Upper lobe of left lung (tissue), 6 donors: ENCODE data around the gene ADAMTS17. TPM values are rescaled to one million over a fixed set of nuclear protein-coding genes. Genes with fewer than 3 reads are reported as not detected.

Experiments
- ATAC-seq, 2 donors: fragments of 200-7000 bp; cut with Tn5 transposase; one replicate each; pipeline ENCODE4 v1.9.1; 2022; ENCODE audit warnings: mild to moderate bottlenecking in 2 of 2, moderate library complexity in 2 of 2; ENCODE audit not compliant: low FRiP score in 2 of 2
- DNase-seq, 2 donors: peaks; one replicate each; pipeline ENCODE4 v3.0.0-alpha.2; 2019 to 2020
- H3K27ac ChIP-seq, 4 donors: fragments of 200-600 bp; sonication (generic); one replicate each; pipeline ENCODE4 v1.5.1; 2016 to 2019
- H3K27me3 ChIP-seq, 4 donors: fragments of 200-600 bp; sonication (generic); one replicate each; pipeline ENCODE4 v1.5.1; 2017 to 2019
- H3K36me3 ChIP-seq, 4 donors: fragments of 200-600 bp; sonication (generic); one replicate each; pipeline ENCODE4 v1.5.1; 2016 to 2019
- H3K4me1 ChIP-seq, 4 donors: fragments of 200-600 bp; sonication (generic); one replicate each; pipeline ENCODE4 v1.5.1; 2018 to 2019
- H3K4me3 ChIP-seq, 4 donors: fragments of 200-600 bp; sonication (generic); one replicate each; pipeline ENCODE4 v1.5.1; 2017 to 2019; ENCODE audit warnings: mild to moderate bottlenecking in 2 of 4, moderate library complexity in 1 of 4
- H3K9me3 ChIP-seq, 4 donors: fragments of 200-600 bp; sonication (generic); one replicate each; pipeline ENCODE4 v1.5.1; 2018 to 2019
- EP300 ChIP-seq, 4 donors: sonication (generic); formaldehyde crosslinking; IDR thresholded peaks; one replicate each; pipeline ENCODE4 v1.5.1; 2017; ENCODE audit warnings: antibody characterized with exemption in 4 of 4, control low read depth in 2 of 4
- POLR2A ChIP-seq, 4 donors: fragments of 450-650 bp; IDR thresholded peaks; one replicate each; pipeline ENCODE4 v1.5.1; 2016 to 2017; ENCODE audit warnings: antibody characterized with exemption in 4 of 4, mild to moderate bottlenecking in 2 of 4
- POLR2AphosphoS5 ChIP-seq, 2 donors: sonication (generic); formaldehyde crosslinking; IDR thresholded peaks; one replicate each; pipeline ENCODE4 v1.5.1; 2017; ENCODE audit warnings: antibody characterized with exemption in 2 of 2
- WGBS, 2 donors: methylation state at CpG; one replicate each; pipeline ENCODE4 v1.1.5; 2017 to 2018; 5-methylcytosine and 5-hydroxymethylcytosine counted together
- total RNA-seq, 6 donors: library from RNA; depleted of rRNA in 4 of 6; stranded (reverse); fragments of >200 nt in 4 of 6; gene quantifications; one replicate each; pipeline versions ENCODE4 v1.1.0 to v1.2.1, GENCODE V29; 2016 to 2021
- TF ChIP-seq, protein P1 (sequence below), 6 experiments: fragments of 450-650 bp in 4 of 6; fragments of 200-600 bp in 2 of 6; sonication (generic) in 2 of 6; IDR thresholded peaks; one replicate each; pipeline ENCODE4 v1.5.1; 2016 to 2019; ENCODE audit warnings: antibody characterized with exemption in 6 of 6
- donor health status: DM: no; HTN: no; CAD: no; lungs with moderate emphysema.
- donor health status: DM: no; HTN: yes; CAD: no; lungs with severe emphysema.

ADAMTS17 gene
- total RNA-seq, 6 donors from 2014 or later, result 3.2 to 11.5 (median 5.7) TPM

- Histone ChIP-seq H3K36me3 (no peaks in the 10 kb centered on the region), H3K4me1 (no peaks in the 10 kb centered on the region), H3K27ac (no peak overlapping the region), H3K4me3 (no peak overlapping the region), H3K9me3 (no peaks in the 10 kb centered on the region), H3K27me3 (no peaks in the 10 kb centered on the region)
- DNase-seq (no peak), ATAC-seq (no peak)
- TF ChIP-seq POLR2A (IDR thresholded peaks at IDR 0.05) (no peak), EP300 (IDR thresholded peaks at IDR 0.05) (no peak), POLR2AphosphoS5 (IDR thresholded peaks at IDR 0.05) (no peak)
- TF ChIP-seq, protein P1, sequence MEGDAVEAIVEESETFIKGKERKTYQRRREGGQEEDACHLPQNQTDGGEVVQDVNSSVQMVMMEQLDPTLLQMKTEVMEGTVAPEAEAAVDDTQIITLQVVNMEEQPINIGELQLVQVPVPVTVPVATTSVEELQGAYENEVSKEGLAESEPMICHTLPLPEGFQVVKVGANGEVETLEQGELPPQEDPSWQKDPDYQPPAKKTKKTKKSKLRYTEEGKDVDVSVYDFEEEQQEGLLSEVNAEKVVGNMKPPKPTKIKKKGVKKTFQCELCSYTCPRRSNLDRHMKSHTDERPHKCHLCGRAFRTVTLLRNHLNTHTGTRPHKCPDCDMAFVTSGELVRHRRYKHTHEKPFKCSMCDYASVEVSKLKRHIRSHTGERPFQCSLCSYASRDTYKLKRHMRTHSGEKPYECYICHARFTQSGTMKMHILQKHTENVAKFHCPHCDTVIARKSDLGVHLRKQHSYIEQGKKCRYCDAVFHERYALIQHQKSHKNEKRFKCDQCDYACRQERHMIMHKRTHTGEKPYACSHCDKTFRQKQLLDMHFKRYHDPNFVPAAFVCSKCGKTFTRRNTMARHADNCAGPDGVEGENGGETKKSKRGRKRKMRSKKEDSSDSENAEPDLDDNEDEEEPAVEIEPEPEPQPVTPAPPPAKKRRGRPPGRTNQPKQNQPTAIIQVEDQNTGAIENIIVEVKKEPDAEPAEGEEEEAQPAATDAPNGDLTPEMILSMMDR (IDR thresholded peaks at IDR 0.05), result no peak
- 97 to 98% methylated on average over 11 of the region's 11 CpGs for WGBS, 2 donors
These were observed 368.4 kb downstream of the ADAMTS17 start for GRCh38 chr15:99973351-99973750.

- no peaks in the 10 kb centered on the region for H3K9me3 ChIP-seq
- H3K4me3 ChIP-seq, result no peak overlapping the region
- no peaks in the 10 kb centered on the region for H3K27me3 ChIP-seq
- TF ChIP-seq POLR2A (IDR thresholded peaks at IDR 0.05), result no peak
- 63 to 74% methylated on average over 6 to 9 of the region's 9 CpGs for WGBS, 2 donors
- DNase-seq, result no peak
- no peaks in the 10 kb centered on the region for H3K36me3 ChIP-seq
- no peaks in the 10 kb centered on the region for H3K4me1 ChIP-seq
- ATAC-seq, result no peak
- H3K27ac ChIP-seq, result no peak overlapping the region
These were observed 370.8 kb downstream of the ADAMTS17 start for GRCh38 chr15:99970891-99971430.

DNA sequence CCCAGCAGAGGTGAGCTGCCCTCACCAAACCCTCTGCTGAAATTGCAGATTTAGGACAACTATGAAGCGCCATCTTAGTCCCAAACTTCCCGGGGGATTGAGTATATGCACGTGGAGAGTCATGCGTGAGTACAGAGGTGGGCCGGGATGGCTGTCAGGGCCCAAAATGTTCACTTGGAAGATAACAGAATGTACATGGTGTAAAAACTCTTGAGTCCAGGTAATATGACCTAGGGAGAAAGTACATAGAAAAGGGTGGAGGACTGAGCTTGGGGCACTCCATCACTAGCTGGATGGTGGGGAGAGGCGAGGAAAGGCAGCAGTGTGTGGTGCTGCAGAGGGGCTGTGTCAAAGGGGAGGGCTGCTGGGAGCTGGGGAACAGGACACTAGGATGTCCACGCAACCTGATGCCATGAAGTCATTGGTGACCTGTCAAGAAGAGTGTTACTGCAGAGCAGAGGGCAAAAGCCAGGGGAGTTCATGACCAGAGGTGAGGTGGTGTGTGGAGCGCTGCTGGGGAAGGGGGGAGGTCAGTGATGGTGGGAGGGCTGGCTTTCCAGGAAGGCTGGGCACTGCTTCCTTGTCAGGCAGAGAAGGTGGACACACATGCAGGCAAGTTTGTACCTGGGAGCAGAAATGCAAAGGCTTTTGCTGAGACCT lies 372.4 kb downstream of the ADAMTS17 start:
- TF ChIP-seq, protein P1 (IDR thresholded peaks at IDR 0.05), result no peak
- TF ChIP-seq POLR2AphosphoS5 (IDR thresholded peaks at IDR 0.05), result no peak
- no peak for TF ChIP-seq POLR2A (IDR thresholded peaks at IDR 0.05)
- no peak for TF ChIP-seq EP300 (IDR thresholded peaks at IDR 0.05)
- no peaks in the 10 kb centered on the region for H3K4me1 ChIP-seq
- DNase-seq (no peak), ATAC-seq (no peak)
- H3K27ac ChIP-seq, result no peak overlapping the region
- no peaks in the 10 kb centered on the region for H3K36me3 ChIP-seq
- H3K4me3 ChIP-seq, result no peak overlapping the region
- H3K9me3 ChIP-seq, result no peaks in the 10 kb centered on the region
- 94 to 95% methylated on average over 8 of the region's 8 CpGs for WGBS, 2 donors
- no peaks in the 10 kb centered on the region for H3K27me3 ChIP-seq

GRCh38 chr15:99967841-99968371 lies 373.9 kb downstream of the ADAMTS17 start:
- 79 to 80% methylated on average over 5 to 11 of the region's 11 CpGs for WGBS, 2 donors
- no peaks in the 10 kb centered on the region for H3K27me3 ChIP-seq
- H3K4me1 ChIP-seq, result no peaks in the 10 kb centered on the region
- no peak for TF ChIP-seq POLR2AphosphoS5 (IDR thresholded peaks at IDR 0.05)
- no peak for TF ChIP-seq POLR2A (IDR thresholded peaks at IDR 0.05)
- TF ChIP-seq EP300 (IDR thresholded peaks at IDR 0.05), result no peak
- TF ChIP-seq, protein P1 (IDR thresholded peaks at IDR 0.05), result no peak
- no peaks in the 10 kb centered on the region for H3K9me3 ChIP-seq
- H3K4me3 ChIP-seq, result no peak overlapping the region
- no peaks in the 10 kb centered on the region for H3K36me3 ChIP-seq
- ATAC-seq, result no peak
- no peak for DNase-seq
- H3K27ac ChIP-seq, result no peak overlapping the region

DNA sequence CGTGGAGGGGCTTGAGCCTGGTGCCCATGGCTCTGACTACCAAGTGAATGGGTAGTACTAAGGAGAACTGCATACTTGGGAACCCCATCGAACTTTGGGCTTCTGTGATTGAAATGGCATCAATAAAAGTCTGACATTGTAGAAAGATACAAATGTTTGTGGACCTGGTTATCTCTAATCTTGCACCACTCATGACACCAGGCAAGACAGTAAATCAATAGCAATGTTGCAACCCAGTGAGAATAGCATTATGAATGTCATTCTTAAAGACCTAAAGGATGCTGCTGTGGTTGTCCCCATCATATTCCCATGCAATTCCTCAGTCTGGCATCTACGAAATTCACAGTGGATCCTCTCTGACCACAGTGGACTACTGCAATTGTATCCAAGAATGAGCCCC lies 375.0 kb downstream of the ADAMTS17 start:
- Histone ChIP-seq H3K27ac (no peak overlapping the region), H3K4me3 (no peak overlapping the region), H3K27me3 (no peaks in the 10 kb centered on the region), H3K9me3 (no peaks in the 10 kb centered on the region), H3K4me1 (no peaks in the 10 kb centered on the region), H3K36me3 (no peaks in the 10 kb centered on the region)
- DNase-seq, result no peak
- ATAC-seq, result no peak
- 82 to 90% methylated on average over 3 of the region's 3 CpGs for WGBS, 2 donors
- TF ChIP-seq POLR2AphosphoS5 (IDR thresholded peaks at IDR 0.05) (no peak), EP300 (IDR thresholded peaks at IDR 0.05) (no peak), POLR2A (IDR thresholded peaks at IDR 0.05) (no peak)
- TF ChIP-seq, protein P1 (IDR thresholded peaks at IDR 0.05), result no peak
